H1 (cell line): ENCODE data around the gene RPS28. TPM values are rescaled to one million over a fixed set of nuclear protein-coding genes. Genes with fewer than 3 reads are reported as not detected.

Experiments
- ASH2L ChIP-seq: fragments of 200-600, 300-600 bp; sonication (generic); IDR thresholded peaks from one replicate; pipeline ENCODE4 v1.7.1; 2017; ENCODE audit warnings: low read length
- ATF2 ChIP-seq: IDR thresholded peaks from 2 replicates; pipeline ENCODE4 v1.6.1; 2012; ENCODE audit warnings: low read length, inconsistent platforms
- CBX5 ChIP-seq: fragments of 300-800, 300-1000 bp; sonication (generic); IDR thresholded peaks from 2 replicates; pipeline ENCODE4 v1.7.1; 2016; ENCODE audit warnings: antibody characterized with exemption, low read length, low read depth
- EGR1 ChIP-seq: IDR thresholded peaks from 2 replicates; pipeline ENCODE4 v1.6.1; 2011; ENCODE audit warnings: low read depth, low read length, borderline replicate concordance
- EZH2 ChIP-seq: fragments of 200-600 bp; sonication (generic); IDR thresholded peaks from 2 replicates; pipeline ENCODE4 v1.7.1; 2012; ENCODE audit warnings: low read depth, mild to moderate bottlenecking, moderate library complexity, low read length, inconsistent platforms; ENCODE audit not compliant: severe bottlenecking
- FOSL1 ChIP-seq: IDR thresholded peaks from 2 replicates; pipeline ENCODE4 v1.6.1; 2011; ENCODE audit warnings: mild to moderate bottlenecking, low read depth, low read length, moderate library complexity; ENCODE audit not compliant: insufficient read depth
- HDAC6 ChIP-seq: IDR thresholded peaks from one replicate; pipeline ENCODE4 v1.7.1; 2012; ENCODE audit warnings: low read depth, mild to moderate bottlenecking, inconsistent platforms, low read length, moderate library complexity
- JUND ChIP-seq: IDR thresholded peaks from 2 replicates; pipeline ENCODE4 v1.6.1; 2011; ENCODE audit warnings: mild to moderate bottlenecking, improper control_type of control experiment, low read length
- KDM4A ChIP-seq: IDR thresholded peaks from one replicate; pipeline ENCODE4 v1.7.1; 2012; ENCODE audit warnings: low read depth, mild to moderate bottlenecking, moderate library complexity, low read length, inconsistent platforms; ENCODE audit not compliant: severe bottlenecking
- MAFK ChIP-seq: IDR thresholded peaks from 2 replicates; pipeline ENCODE4 v1.6.1; 2012; ENCODE audit warnings: low read depth, mild to moderate bottlenecking, improper control_type of control experiment, low read length
- POLR2AphosphoS5 ChIP-seq: IDR thresholded peaks from 2 replicates; pipeline ENCODE4 v1.6.1; 2011; ENCODE audit warnings: low read depth, low read length
- POU5F1 ChIP-seq: IDR thresholded peaks from 2 replicates; pipeline ENCODE4 v1.6.1; 2011; ENCODE audit warnings: low read depth, mild to moderate bottlenecking, low read length, moderate library complexity
- RAD21 ChIP-seq, 2 experiments: IDR thresholded peaks in 1 of 2; conservative IDR thresholded peaks in 1 of 2; 2 replicates each; pipeline ENCODE4 v1.6.1; 2011; ENCODE audit warnings: low read depth in 2 of 2, low read length in 2 of 2, improper control_type of control experiment in 1 of 2, inconsistent platforms in 1 of 2, mild to moderate bottlenecking in 1 of 2, moderate library complexity in 1 of 2
- SAP30 ChIP-seq: fragments of 300-600 bp; sonication (generic); IDR thresholded peaks from 2 replicates; pipeline ENCODE4 v1.7.1; 2012; ENCODE audit warnings: low read length, moderate library complexity, mild to moderate bottlenecking, inconsistent platforms; ENCODE audit not compliant: insufficient read depth, insufficient replicate concordance
- SIN3A ChIP-seq, 2 experiments: IDR thresholded peaks in 1 of 2; conservative IDR thresholded peaks in 1 of 2; 2 replicates each; pipeline ENCODE4 v1.6.1; 2011 to 2012; ENCODE audit warnings: low read length in 2 of 2, improper control_type of control experiment in 1 of 2, low read depth in 1 of 2, mild to moderate bottlenecking in 1 of 2
- SP4 ChIP-seq: IDR thresholded peaks from 2 replicates; pipeline ENCODE4 v1.6.1; 2012; ENCODE audit warnings: low read length, inconsistent platforms
- SRF ChIP-seq: IDR thresholded peaks from 2 replicates; pipeline ENCODE4 v1.6.1; 2011; ENCODE audit warnings: mild to moderate bottlenecking, low read depth, low read length, moderate library complexity
- TCF12 ChIP-seq: IDR thresholded peaks from 2 replicates; pipeline ENCODE4 v1.6.1; 2011; ENCODE audit warnings: low read depth, mild to moderate bottlenecking, low read length
- YY1 ChIP-seq: IDR thresholded peaks from 2 replicates; pipeline ENCODE4 v1.6.1; 2011; ENCODE audit warnings: low read depth, mild to moderate bottlenecking, low read length
- polyA plus RNA-seq, 7 experiments: library from polyadenylated mRNA; depleted of rRNA in 3 of 7; stranded (reverse) in 5 of 7; unstranded in 2 of 7; fragments of >200 nt in 5 of 7; fragments of 200-250 nt in 2 of 7; gene quantifications; 1 replicate in 5 of 7; 2 replicates in 1 of 7; 4 replicates in 1 of 7; pipeline versions ENCODE4 v1.2.1 to v1.2.3, GENCODE V29; 2011 to 2013; ENCODE audit warnings: missing spikeins in 2 of 7, mixed read lengths in 2 of 7
- total RNA-seq: library from RNA; stranded (reverse); fragmentation: NEBNext Ultra II Directional; extraction: Animal tissue kit (Norgen Biotek cat#: 25700); gene quantifications from 2 replicates; pipeline ENCODE4 v1.2.1, GENCODE V29; 2021
- TF ChIP-seq, protein P1 (sequence below): IDR thresholded peaks from 2 replicates; pipeline ENCODE4 v1.6.1; 2011; ENCODE audit warnings: low read length, improper control_type of control experiment

The RPS28 gene
- total and polyA plus RNA-seq, 2 of the 8 experiments (the other 6 are each of a cell fraction or from before 2014, with no cell fraction given): 1,241 to 1,699 TPM

DNA sequence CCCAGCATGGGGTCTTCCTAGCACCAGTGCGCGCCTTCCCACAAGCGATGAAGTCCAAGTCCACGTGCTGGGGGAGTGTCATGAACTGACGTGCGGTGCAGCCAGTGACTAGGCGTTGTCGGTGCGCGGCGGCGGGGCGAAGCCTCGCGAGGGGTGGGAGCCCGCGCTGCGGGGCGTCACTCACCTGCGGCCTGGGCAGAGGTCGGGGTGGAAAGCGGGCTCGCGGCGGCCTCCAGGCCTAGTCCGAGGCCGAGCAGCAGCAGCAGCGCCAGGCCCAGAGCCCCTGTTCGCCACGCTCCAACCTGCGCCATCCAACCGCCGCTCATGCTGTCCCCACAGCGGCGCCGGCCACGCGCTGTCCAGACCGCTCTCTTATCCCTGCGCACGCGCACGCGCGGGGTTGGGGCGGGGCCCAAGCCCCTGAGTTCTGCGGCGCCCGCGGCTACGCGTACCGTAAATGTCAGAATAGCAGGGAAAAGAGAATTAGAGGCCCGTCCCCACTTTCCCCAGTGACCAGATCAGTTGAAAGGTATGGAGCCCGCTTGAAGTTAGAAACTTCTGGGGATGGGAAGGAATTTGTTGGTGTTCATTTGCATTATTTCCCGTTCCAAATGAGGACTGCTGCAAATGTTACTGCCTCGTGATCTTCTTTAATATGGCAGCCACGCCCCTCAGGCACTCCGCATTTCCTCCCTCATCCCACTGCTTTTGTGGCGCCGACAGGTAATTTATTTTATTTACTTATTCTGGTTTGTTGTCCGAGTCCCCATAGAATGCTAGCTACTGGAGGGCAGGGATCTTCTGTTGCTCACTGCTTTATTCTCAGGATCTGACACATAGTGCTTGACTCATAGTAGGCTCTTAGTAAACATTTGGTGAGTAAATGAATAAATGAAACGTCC is 13.1 kb upstream of the RPS28 start, which contains the start of gene CD320 (continued):
- TF ChIP-seq HDAC6: no peak
- TF ChIP-seq CBX5: no peak
- TF ChIP-seq YY1: no peak
- no peak for TF ChIP-seq TCF12
- TF ChIP-seq FOSL1: no peak
- TF ChIP-seq, protein P1, sequence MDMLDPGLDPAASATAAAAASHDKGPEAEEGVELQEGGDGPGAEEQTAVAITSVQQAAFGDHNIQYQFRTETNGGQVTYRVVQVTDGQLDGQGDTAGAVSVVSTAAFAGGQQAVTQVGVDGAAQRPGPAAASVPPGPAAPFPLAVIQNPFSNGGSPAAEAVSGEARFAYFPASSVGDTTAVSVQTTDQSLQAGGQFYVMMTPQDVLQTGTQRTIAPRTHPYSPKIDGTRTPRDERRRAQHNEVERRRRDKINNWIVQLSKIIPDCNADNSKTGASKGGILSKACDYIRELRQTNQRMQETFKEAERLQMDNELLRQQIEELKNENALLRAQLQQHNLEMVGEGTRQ: no peak; the same call in 1 of the 2 replicates
- TF ChIP-seq EGR1: peak; percentile 52; the same call in 1 of the 2 replicates
- TF ChIP-seq POLR2AphosphoS5: peak; percentile 89
- peak; percentile 65 for TF ChIP-seq ASH2L
- no peak for TF ChIP-seq RAD21 (IDR thresholded peaks at IDR 0.05 in 1 of 2, conservative IDR thresholded peaks at IDR 0.05 in 1 of 2; ENCODE audit: low read depth in 2 of 2, low read length in 2 of 2)
- TF ChIP-seq MAFK: peak; percentile 97
- TF ChIP-seq POU5F1: no peak
- TF ChIP-seq KDM4A: peak; percentile 90
- no peak for TF ChIP-seq SRF
- TF ChIP-seq SP4: peak; percentile 89; the same call in 1 of the 2 replicates
- TF ChIP-seq EZH2: no peak
- TF ChIP-seq JUND: no peak
- TF ChIP-seq ATF2: peak; percentile 51; the same call in 1 of the 2 replicates
- peak; percentile 46 to 84; a peak in 2 of 4 replicates for TF ChIP-seq SIN3A (conservative IDR thresholded peaks at IDR 0.05 in 1 of 2, IDR thresholded peaks at IDR 0.05 in 1 of 2; ENCODE audit: low read depth in 1 of 2, low read length in 2 of 2)
- TF ChIP-seq SAP30: peak; percentile 49
